ENCODE results near the gene BUD13. TPM values are rescaled to one million over a fixed set of nuclear protein-coding genes. Genes with fewer than 3 reads are reported as not detected.

Gene BUD13
- total and polyA plus RNA-seq, 9 of the 15 experiments (the other 6 are each of a cell fraction or from before 2014, with no cell fraction given), result 9.5 to 34.1 (median 27.1) TPM

- no peak for TF ChIP-seq POLR2A (conservative IDR thresholded peaks at IDR 0.05)
- TF ChIP-seq MYNN (IDR thresholded peaks at IDR 0.05), result no peak
- no peak for TF ChIP-seq MYNN (CRISPR knock-in tag; IDR thresholded peaks at IDR 0.05)
- TF ChIP-seq NR4A1 (CRISPR knock-in tag; IDR thresholded peaks at IDR 0.05), result no peak
- no peak for TF ChIP-seq NR4A1 (tag; IDR thresholded peaks at IDR 0.05)
- no peak for TF ChIP-seq ZNF436 (CRISPR knock-in tag; IDR thresholded peaks at IDR 0.05)
- no peak for TF ChIP-seq CHD2 (IDR thresholded peaks at IDR 0.05; ENCODE audit: low read depth, low read length)
- no peak for TF ChIP-seq DNMT1 (IDR thresholded peaks at IDR 0.05)
- no peak for TF ChIP-seq PHB (CRISPR knock-in tag; IDR thresholded peaks at IDR 0.05)
- TF ChIP-seq MECOM (CRISPR knock-in tag; IDR thresholded peaks at IDR 0.05), result no peak
- no peak for TF ChIP-seq NR0B1 (IDR thresholded peaks at IDR 0.05; ENCODE audit: partially characterized antibody)
- TF ChIP-seq ZNF431 (CRISPR knock-in tag; IDR thresholded peaks at IDR 0.05), result no peak
Measured at GRCh38 chr11:116707746-116708145, 65.0 kb downstream of the BUD13 start (continued).

- POLR2A ChIA-PET, result no interaction called here
- peak; percentile 25; the same call in 2 of the 3 replicates for ATAC-seq
- H3K9me3 ChIP-seq (replicated peaks; ENCODE audit: control insufficient read depth, insufficient read depth, low read depth, low read length), result no peaks in the 10 kb centered on the region
- BruUV-seq (replicated peaks), result no TSS peak
- no peaks in the 10 kb centered on the region for H3K36me3 ChIP-seq (ENCODE audit: control insufficient read depth, insufficient read depth, low read length)
- DNase-seq (ENCODE audit: extremely low read depth in 1 of 4, low spot score in 3 of 4), result no peak
- H3K4me1 ChIP-seq (replicated peaks in 1 of 2; ENCODE audit: control insufficient read depth in 2 of 2, insufficient read depth in 2 of 2, low read length in 2 of 2), result peaks cover 0 to 5% of the 10 kb centered on the region in 2 experiments; a peak in 1 of 5 replicates
- no peaks in the 10 kb centered on the region for H3K9me1 ChIP-seq (ENCODE audit: control insufficient read depth, insufficient read depth, low read length)
- 3% methylated on average over 20 of the region's 37 CpGs for WGBS (ENCODE audit: insufficient coverage, low coverage, missing lambda C conversion rate)
- H2AFZ ChIP-seq (ENCODE audit: low read depth, low read length), result no peak overlapping the region
- no peaks in the 10 kb centered on the region for H3K79me2 ChIP-seq (ENCODE audit: control insufficient read depth, insufficient read depth, low read length)
- no peak for FAIRE-seq
- no peak overlapping the region for H3K27ac ChIP-seq (ENCODE audit: extremely low read depth, low read depth, low read length)
- intact Hi-C loops (cut with micrococcal nuclease), result no loop called here
- no peak overlapping the region for H3K4me2 ChIP-seq (ENCODE audit: insufficient read depth, low read length)
- no peak overlapping the region; a peak in 1 of 4 replicates for H3K9ac ChIP-seq (ENCODE audit: insufficient read depth in 1 of 2, low read depth in 2 of 2, low read length in 2 of 2)
- CTCF ChIA-PET (ENCODE audit: low intra/inter-chr PET ratio), result no interaction called here
- H3K4me3 ChIP-seq, result no peak overlapping the region
- in situ Hi-C loops (cut with MboI), result no loop called here
- peaks cover 42 to 85% of the 10 kb centered on the region in 2 experiments for H3K27me3 ChIP-seq (ENCODE audit: control insufficient read depth in 2 of 2, insufficient read depth in 2 of 2, low read length in 2 of 2)
- H4K20me1 ChIP-seq (replicated peaks; ENCODE audit: control insufficient read depth, insufficient read depth, low read length), result peaks cover 5% of the 10 kb centered on the region; the same call in 1 of the 2 replicates
- no peak for TF ChIP-seq NCOA2 (IDR thresholded peaks at IDR 0.05; ENCODE audit: partially characterized antibody in 2 of 2)
- no peak for TF ChIP-seq PHF8 (IDR thresholded peaks at IDR 0.05; ENCODE audit: borderline replicate concordance, low read length)
- no peak for TF ChIP-seq USF2 (CRISPR knock-in tag; IDR thresholded peaks at IDR 0.05)
- no peak for TF ChIP-seq PURB (CRISPR knock-in tag; IDR thresholded peaks at IDR 0.05; ENCODE audit: low read depth)
- no peak for TF ChIP-seq ARNT (IDR thresholded peaks at IDR 0.05)
- no peak for TF ChIP-seq ZNF584 (CRISPR knock-in tag; IDR thresholded peaks at IDR 0.05; ENCODE audit: low read depth)
- TF ChIP-seq CTBP1 (IDR thresholded peaks at IDR 0.05; ENCODE audit: borderline replicate concordance), result no peak
- TF ChIP-seq ZHX1 (conservative IDR thresholded peaks at IDR 0.05; ENCODE audit: low read length), result no peak
- TF ChIP-seq ZFP1 (CRISPR knock-in tag; IDR thresholded peaks at IDR 0.05), result no peak
Measured at GRCh38 chr11:116707161-116707629, 65.6 kb downstream of the BUD13 start.
